Peyer's patch (tissue), 4 donors: ENCODE data around the gene ZNF860. TPM values are rescaled to one million over a fixed set of nuclear protein-coding genes. Genes with fewer than 3 reads are reported as not detected.
"Not testable (repeated sequence)": the region's sequence is repeated elsewhere in the genome, so short reads cannot be mapped to it uniquely, and the experiment has no call there.

Source experiments
- DNase-seq, 3 donors: peaks; one replicate each; pipeline ENCODE4 v3.0.0-alpha.2; 2017 to 2019
- H3K27ac ChIP-seq, 4 donors: fragments of 200-600 bp; sonication (generic); one replicate each; pipeline ENCODE4 v1.5.1; 2016 to 2019
- H3K27me3 ChIP-seq, 2 donors: fragments of 200-600 bp; sonication (generic); one replicate each; pipeline ENCODE4 v1.5.1; 2019
- H3K36me3 ChIP-seq, 3 donors: fragments of 200-600 bp; sonication (generic); one replicate each; pipeline ENCODE4 v1.5.1; 2016 to 2019
- H3K4me1 ChIP-seq, 4 donors: fragments of 200-600 bp; sonication (generic); one replicate each; pipeline ENCODE4 v1.5.1; 2016 to 2019
- H3K4me3 ChIP-seq, 4 donors: fragments of 200-600 bp; sonication (generic); 1 replicate in 3 of 4; 2 replicates in 1 of 4; pipeline ENCODE4 v1.5.1; 2016 to 2019; ENCODE audit warnings: mild to moderate bottlenecking in 1 of 4
- H3K9me3 ChIP-seq, 4 donors: fragments of 200-600 bp; sonication (generic); one replicate each; pipeline ENCODE4 v1.5.1; 2016 to 2019; ENCODE audit warnings: mild to moderate bottlenecking in 1 of 4
- POLR2A ChIP-seq, 2 donors: fragments of 450-650 bp; IDR thresholded peaks; one replicate each; pipeline ENCODE4 v1.5.1; 2017; ENCODE audit warnings: antibody characterized with exemption in 2 of 2, mild to moderate bottlenecking in 2 of 2, moderate library complexity in 2 of 2
- total RNA-seq, 4 donors: library from RNA; depleted of rRNA; stranded (reverse); fragments of >200 nt; gene quantifications; one replicate each; pipeline ENCODE4 v1.1.0, GENCODE V29; 2016
- TF ChIP-seq, protein P1 (sequence below), 6 experiments: fragments of 450-650 bp in 4 of 6; fragments of 200-600 bp in 2 of 6; sonication (generic) in 1 of 6; IDR thresholded peaks; one replicate each; pipeline ENCODE4 v1.5.1; 2017 to 2019; ENCODE audit warnings: antibody characterized with exemption in 6 of 6, mild to moderate bottlenecking in 3 of 6, moderate library complexity in 1 of 6

The ZNF860 gene
- total RNA-seq, 4 donors from 2014 or later: 0.80 to 10.7 TPM; not detected in 2

DNA sequence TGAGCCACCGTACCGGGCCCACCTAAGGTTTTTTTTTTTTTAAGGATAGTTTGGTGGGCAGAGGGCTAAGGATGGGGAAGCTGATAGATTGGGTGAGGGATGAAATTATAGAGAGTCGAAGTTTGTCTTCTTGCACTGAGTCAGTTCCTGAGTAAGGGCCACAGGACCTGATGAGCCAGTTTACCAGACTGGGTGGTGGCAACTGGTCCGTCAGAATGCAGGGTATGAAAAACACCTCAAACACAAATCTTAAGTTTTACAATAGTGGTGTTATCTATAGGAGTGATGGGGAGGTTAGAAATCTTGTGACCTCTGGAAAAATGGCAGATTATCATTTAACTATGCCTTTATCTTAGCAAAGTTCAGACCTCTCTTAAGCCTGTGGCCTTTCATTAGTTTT lies 2.8 kb downstream of the ZNF860 start:
- H3K27me3 ChIP-seq: no peaks in the 10 kb centered on the region
- H3K27ac ChIP-seq: no peak overlapping the region
- no peak for TF ChIP-seq POLR2A (IDR thresholded peaks at IDR 0.05)
- TF ChIP-seq, protein P1, sequence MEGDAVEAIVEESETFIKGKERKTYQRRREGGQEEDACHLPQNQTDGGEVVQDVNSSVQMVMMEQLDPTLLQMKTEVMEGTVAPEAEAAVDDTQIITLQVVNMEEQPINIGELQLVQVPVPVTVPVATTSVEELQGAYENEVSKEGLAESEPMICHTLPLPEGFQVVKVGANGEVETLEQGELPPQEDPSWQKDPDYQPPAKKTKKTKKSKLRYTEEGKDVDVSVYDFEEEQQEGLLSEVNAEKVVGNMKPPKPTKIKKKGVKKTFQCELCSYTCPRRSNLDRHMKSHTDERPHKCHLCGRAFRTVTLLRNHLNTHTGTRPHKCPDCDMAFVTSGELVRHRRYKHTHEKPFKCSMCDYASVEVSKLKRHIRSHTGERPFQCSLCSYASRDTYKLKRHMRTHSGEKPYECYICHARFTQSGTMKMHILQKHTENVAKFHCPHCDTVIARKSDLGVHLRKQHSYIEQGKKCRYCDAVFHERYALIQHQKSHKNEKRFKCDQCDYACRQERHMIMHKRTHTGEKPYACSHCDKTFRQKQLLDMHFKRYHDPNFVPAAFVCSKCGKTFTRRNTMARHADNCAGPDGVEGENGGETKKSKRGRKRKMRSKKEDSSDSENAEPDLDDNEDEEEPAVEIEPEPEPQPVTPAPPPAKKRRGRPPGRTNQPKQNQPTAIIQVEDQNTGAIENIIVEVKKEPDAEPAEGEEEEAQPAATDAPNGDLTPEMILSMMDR (IDR thresholded peaks at IDR 0.05): no peak

DNA sequence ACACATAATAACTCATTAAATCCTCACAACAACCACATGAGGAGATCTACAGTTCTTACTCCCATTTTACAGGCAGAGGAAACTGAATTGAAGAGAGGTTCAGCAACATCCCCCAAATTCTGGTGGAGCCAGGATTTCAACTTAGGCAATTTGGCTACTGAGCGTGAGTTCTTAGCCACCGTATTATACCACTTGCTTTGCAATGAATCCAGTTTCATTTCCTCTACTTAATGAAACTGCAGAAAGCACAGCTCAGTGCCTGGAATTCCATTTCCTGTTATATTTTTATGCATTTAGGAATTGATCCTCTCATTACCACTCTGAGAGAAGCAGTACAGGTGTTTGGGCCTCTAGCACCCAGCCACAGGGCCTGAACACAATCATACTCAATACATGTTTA lies 4.3 kb downstream of the ZNF860 start:
- H3K27me3 ChIP-seq: no peaks in the 10 kb centered on the region
- TF ChIP-seq, protein P1 (IDR thresholded peaks at IDR 0.05): no peak
- TF ChIP-seq POLR2A (IDR thresholded peaks at IDR 0.05): no peak
- H3K4me1 ChIP-seq: peaks cover 0 to 9% (median 0%) of the 10 kb centered on the region in 4 donors
- DNase-seq: no peak
- H3K36me3 ChIP-seq: no peaks in the 10 kb centered on the region
- peaks cover 0 to 11% (median under 1%) of the 10 kb centered on the region in 4 donors for H3K9me3 ChIP-seq
- H3K27ac ChIP-seq: no peak overlapping the region
- H3K4me3 ChIP-seq: no peak overlapping the region

More for the DNA sequence above, 2.8 kb downstream of the ZNF860 start:
- H3K4me1 ChIP-seq: peaks cover 0 to 12% (median 0%) of the 10 kb centered on the region in 4 donors
- DNase-seq: no peak
- no peak overlapping the region for H3K4me3 ChIP-seq
- H3K36me3 ChIP-seq: no peaks in the 10 kb centered on the region
- H3K9me3 ChIP-seq: peaks cover 0 to 11% (median 0%) of the 10 kb centered on the region in 4 donors

DNA sequence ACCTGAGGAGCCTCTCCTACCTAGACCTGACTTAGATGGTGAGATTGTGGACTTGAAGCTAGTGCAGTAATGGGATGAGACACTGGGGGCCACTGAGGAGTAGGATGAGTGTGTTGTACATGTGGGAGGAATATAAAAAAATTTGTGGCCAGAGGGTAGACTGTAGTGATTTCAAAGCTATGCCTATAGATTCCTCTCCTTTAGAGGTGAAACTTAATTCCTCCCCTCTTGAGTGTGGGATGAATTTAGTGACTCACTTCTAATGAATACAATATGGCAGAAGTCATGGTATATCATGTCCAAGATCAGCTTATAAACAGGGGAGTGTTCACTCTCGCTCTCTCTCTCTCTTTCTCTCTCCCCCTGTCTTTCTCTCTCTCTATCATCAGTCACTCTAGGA lies 6.7 kb downstream of the ZNF860 start:
- Histone ChIP-seq H3K27ac (no peak overlapping the region), H3K27me3 (no peaks in the 10 kb centered on the region), H3K4me3 (no peak overlapping the region), H3K36me3 (no peaks in the 10 kb centered on the region), H3K4me1 (no peaks in the 10 kb centered on the region), H3K9me3 (peaks cover 0 to 11% (median 2%) of the 10 kb centered on the region in 4 donors)
- DNase-seq: no peak
- TF ChIP-seq, protein P1 (IDR thresholded peaks at IDR 0.05): no peak
- no peak for TF ChIP-seq POLR2A (IDR thresholded peaks at IDR 0.05)

DNA sequence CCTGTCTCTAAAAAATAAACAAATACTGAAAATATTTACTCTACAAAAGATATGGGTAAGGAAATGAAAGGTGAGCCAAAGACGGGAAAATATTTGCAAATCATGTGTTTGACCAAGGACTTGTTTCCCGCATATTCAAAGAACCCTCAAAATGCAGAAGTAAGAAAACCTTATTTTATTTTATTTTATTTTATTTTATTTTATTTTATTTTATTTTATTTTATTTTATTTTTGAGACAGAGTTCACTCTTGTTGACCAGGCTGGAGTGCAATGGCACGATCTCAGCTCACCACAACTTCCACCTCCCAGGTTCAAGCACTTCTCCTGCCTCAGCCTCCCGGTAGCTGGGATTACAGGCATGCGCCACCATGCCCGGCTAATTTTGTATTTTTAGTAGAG lies 11.4 kb downstream of the ZNF860 start:
- H3K27ac ChIP-seq, H3K36me3 ChIP-seq, H3K4me3 ChIP-seq, H3K9me3 ChIP-seq, H3K27me3 ChIP-seq, H3K4me1 ChIP-seq, DNase-seq: not testable (repeated sequence)

DNA sequence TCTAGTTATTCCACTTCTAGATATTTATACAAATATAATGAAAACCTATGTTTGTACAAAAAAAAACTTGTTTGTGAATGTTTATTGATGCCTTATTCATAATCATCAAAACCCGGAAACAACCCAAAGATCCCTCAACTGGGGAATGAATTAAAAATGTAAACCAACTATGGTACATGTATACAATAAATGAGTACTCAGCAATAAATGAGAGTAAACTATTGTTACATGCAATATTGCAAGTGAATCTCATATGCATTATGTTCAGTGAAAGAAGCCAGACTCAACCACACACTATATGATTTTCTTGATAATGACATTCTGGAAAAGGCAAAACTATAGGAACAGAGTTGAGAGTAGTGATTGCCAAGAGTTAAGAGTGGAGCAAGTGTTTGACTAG lies 12.3 kb downstream of the ZNF860 start:
- no peaks in the 10 kb centered on the region for H3K4me1 ChIP-seq
- TF ChIP-seq, protein P1 (IDR thresholded peaks at IDR 0.05): no peak
- TF ChIP-seq POLR2A (IDR thresholded peaks at IDR 0.05): no peak
- H3K36me3 ChIP-seq: no peaks in the 10 kb centered on the region
- peaks cover 0 to 4% (median 1%) of the 10 kb centered on the region in 4 donors for H3K9me3 ChIP-seq
- no peak overlapping the region for H3K4me3 ChIP-seq
- no peaks in the 10 kb centered on the region for H3K27me3 ChIP-seq
- H3K27ac ChIP-seq: no peak overlapping the region
- DNase-seq: no peak

DNA sequence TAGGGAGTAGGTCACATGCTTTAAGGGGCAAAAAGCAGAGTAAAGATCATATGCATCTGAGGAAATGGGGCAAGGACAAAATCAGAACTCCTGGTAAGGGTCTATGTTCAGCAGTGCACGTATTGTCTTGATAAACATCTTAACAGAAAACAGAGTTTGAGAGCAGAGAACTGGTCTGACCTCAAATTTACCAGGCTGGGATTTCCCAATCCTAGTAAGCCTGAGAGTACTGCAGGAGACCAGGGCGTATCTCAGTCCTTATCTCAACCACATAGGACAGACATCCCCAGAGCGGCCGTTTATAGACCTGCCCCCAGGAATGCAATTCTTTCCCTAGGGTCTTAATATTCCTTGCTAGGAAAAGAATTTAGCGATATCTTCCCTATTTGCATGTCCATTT lies 13.5 kb downstream of the ZNF860 start:
- not testable (repeated sequence) for H3K4me3 ChIP-seq, H3K27ac ChIP-seq, H3K27me3 ChIP-seq, H3K36me3 ChIP-seq, DNase-seq, H3K9me3 ChIP-seq, H3K4me1 ChIP-seq

DNA sequence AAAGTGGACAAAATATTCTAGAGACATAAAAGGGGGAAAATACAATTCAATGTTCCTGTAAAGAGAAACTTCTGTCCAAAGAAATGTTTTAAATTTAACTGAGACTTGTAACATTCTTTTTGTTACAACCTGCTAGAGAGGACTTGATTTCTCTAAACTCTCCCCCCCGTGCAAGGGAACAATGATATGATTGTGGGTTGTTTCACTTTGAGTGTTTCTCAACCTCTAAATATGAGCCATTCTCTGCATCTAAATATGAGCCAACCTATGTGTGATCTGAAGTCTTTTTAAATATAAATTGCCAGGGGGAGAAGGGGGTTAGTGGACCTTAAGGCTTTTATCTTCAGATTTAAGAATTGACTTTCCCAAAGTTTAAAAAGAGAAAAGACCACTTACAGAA lies 14.6 kb downstream of the ZNF860 start:
- H3K27ac ChIP-seq: no peak overlapping the region
- no peak for DNase-seq
- no peak for TF ChIP-seq POLR2A (IDR thresholded peaks at IDR 0.05)
- TF ChIP-seq, protein P1 (IDR thresholded peaks at IDR 0.05): no peak
- H3K36me3 ChIP-seq: no peaks in the 10 kb centered on the region
- no peaks in the 10 kb centered on the region for H3K27me3 ChIP-seq
- no peak overlapping the region for H3K4me3 ChIP-seq
- H3K9me3 ChIP-seq: no peaks in the 10 kb centered on the region
- no peaks in the 10 kb centered on the region for H3K4me1 ChIP-seq
